ENCODE data around the gene EPSTI1. TPM values are rescaled to one million over a fixed set of nuclear protein-coding genes. Genes with fewer than 3 reads are reported as not detected.

EPSTI1 gene
- total and polyA plus RNA-seq, 10 of the 15 experiments (the other 5 are each of a cell fraction or from before 2014, with no cell fraction given): 4.7 to 32.0 (median 24.2) TPM

GRCh38 chr13:42895776-42896175 lies 96.3 kb downstream of the EPSTI1 start:
- H3K79me2 ChIP-seq (ENCODE audit: control insufficient read depth, insufficient read depth, low read length): no peaks in the 10 kb centered on the region
- no peaks in the 10 kb centered on the region for H3K4me1 ChIP-seq (ENCODE audit: control insufficient read depth, insufficient read depth, low read length)
- no peak overlapping the region for H3K9ac ChIP-seq (ENCODE audit: control insufficient read depth, insufficient read depth, low read length)
- ChIA-PET RAD21 (ENCODE audit: unreplicated experiment) (no interaction called here), SMC1A (ENCODE audit: uncharacterized antibody, unreplicated experiment) (interaction anchor here (1.1 to 2.8 kb wide), 5 partner anchors 10 to 20 kb away, joined by 3 to 14 read pairs (median 5); no protein-coding TSS in a partner anchor), CTCF (interaction anchor here (0.9 to 1.1 kb wide), 2 partner anchors 76 to 238 kb away, joined by 3 to 4 read pairs; no protein-coding TSS in a partner anchor), POLR2A (no interaction called here)
- TF ChIP-seq CHD1 (IDR thresholded peaks at IDR 0.05; ENCODE audit: low read depth, low read length): no peak
- no peak for TF ChIP-seq E2F4 (IDR thresholded peaks at IDR 0.05; ENCODE audit: low read depth, low read length)
- no peak for TF ChIP-seq SREBF1 (IDR thresholded peaks at IDR 0.05; ENCODE audit: low read length)
- TF ChIP-seq ZNF384 (IDR thresholded peaks at IDR 0.05; ENCODE audit: borderline replicate concordance, low read depth, low read length): no peak
- no peak for TF ChIP-seq SREBF2 (IDR thresholded peaks at IDR 0.05; ENCODE audit: low read length)
- intact Hi-C loops (cut with micrococcal nuclease; ENCODE audit: unreplicated experiment) (no loop called here), in situ Hi-C loops (cut with MboI) (no loop called here)
- BruUV-seq (replicated peaks): no TSS peak
- no peak for ATAC-seq
- no peak overlapping the region for H3K4me3 ChIP-seq
- no peaks in the 10 kb centered on the region for H3K9me3 ChIP-seq (replicated peaks; ENCODE audit: control insufficient read depth, insufficient read depth, low read length)
- H3K4me2 ChIP-seq (ENCODE audit: control insufficient read depth, insufficient read depth): no peak overlapping the region
- no peaks in the 10 kb centered on the region for H3K27me3 ChIP-seq (replicated peaks in 1 of 2; ENCODE audit: control insufficient read depth in 2 of 2, insufficient read depth in 2 of 2, low read length in 1 of 2)
- no peak overlapping the region for H2AFZ ChIP-seq (ENCODE audit: control insufficient read depth, low read depth, low read length)
- whole genome bisulfite sequencing (ENCODE audit: insufficient coverage, insufficient replicate concordance, low lambda C conversion rate, missing lambda C conversion rate): 48% methylated on average over 3 of the region's 3 CpGs
- H3K36me3 ChIP-seq (ENCODE audit: control insufficient read depth in 2 of 2, insufficient read depth in 2 of 2, low read length in 1 of 2): peaks cover 0 to 18% of the 10 kb centered on the region in 2 experiments; a peak in 3 of 4 replicates
- H3K27ac ChIP-seq (ENCODE audit: control insufficient read depth, insufficient read depth): no peak overlapping the region
- DNase-seq (ENCODE audit: low read depth, low spot score): no peak
- no peak for FAIRE-seq
- no peaks in the 10 kb centered on the region for H4K20me1 ChIP-seq (ENCODE audit: control insufficient read depth, insufficient read depth)

- DNase-seq (ENCODE audit: low read depth, low spot score): no peak
- 63% methylated on average over 4 of the region's 4 CpGs for WGBS (ENCODE audit: insufficient coverage, insufficient replicate concordance, low lambda C conversion rate, missing lambda C conversion rate)
- CTCF ChIA-PET: interaction anchor here (0.6 to 1.1 kb wide), 4 partner anchors 63 to 429 kb away, joined by 3 to 4 read pairs (median 4); no protein-coding TSS in a partner anchor
- SMC1A ChIA-PET (ENCODE audit: uncharacterized antibody, unreplicated experiment): interaction anchor here (0.6 to 2.8 kb wide), 8 partner anchors 11 to 347 kb away, joined by 3 to 14 read pairs (median 4); no protein-coding TSS in a partner anchor
- intact Hi-C loops (cut with micrococcal nuclease; ENCODE audit: unreplicated experiment) (no loop called here), in situ Hi-C loops (cut with MboI) (no loop called here)
- H3K27ac ChIP-seq (ENCODE audit: control insufficient read depth, insufficient read depth): no peak overlapping the region
- no peaks in the 10 kb centered on the region for H4K20me1 ChIP-seq (ENCODE audit: control insufficient read depth, insufficient read depth)
- RAD21 ChIA-PET (ENCODE audit: unreplicated experiment): no interaction called here
- H3K4me3 ChIP-seq: no peak overlapping the region
- H3K4me1 ChIP-seq (ENCODE audit: control insufficient read depth, insufficient read depth, low read length): no peaks in the 10 kb centered on the region
- no peaks in the 10 kb centered on the region for H3K79me2 ChIP-seq (ENCODE audit: control insufficient read depth, insufficient read depth, low read length)
- H3K4me2 ChIP-seq (ENCODE audit: control insufficient read depth, insufficient read depth): no peak overlapping the region
- no TSS peak for BruUV-seq (replicated peaks)
- no peak for ATAC-seq
- FAIRE-seq: no peak
- H3K9me3 ChIP-seq (replicated peaks; ENCODE audit: control insufficient read depth, insufficient read depth, low read length): no peaks in the 10 kb centered on the region
- no peak overlapping the region for H3K9ac ChIP-seq (ENCODE audit: control insufficient read depth, insufficient read depth, low read length)
- H3K27me3 ChIP-seq (replicated peaks in 1 of 2; ENCODE audit: control insufficient read depth in 2 of 2, insufficient read depth in 2 of 2, low read length in 1 of 2): no peaks in the 10 kb centered on the region
- no peak overlapping the region for H2AFZ ChIP-seq (ENCODE audit: control insufficient read depth, low read depth, low read length)
- peaks cover 0 to 18% of the 10 kb centered on the region in 2 experiments; a peak in 3 of 4 replicates for H3K36me3 ChIP-seq (ENCODE audit: control insufficient read depth in 2 of 2, insufficient read depth in 2 of 2, low read length in 1 of 2)
- TF ChIP-seq E2F8 (IDR thresholded peaks at IDR 0.05; ENCODE audit: low read depth, partially characterized antibody) (no peak), NKRF (conservative IDR thresholded peaks at IDR 0.05) (no peak)
- POLR2A ChIA-PET: no interaction called here
Observed at GRCh38 chr13:42894765-42895243, 97.2 kb downstream of the EPSTI1 start.

Data from GM12878 (cell line).